GM18867 (cell line): Measurements from ENCODE around the gene RXRA.

Experiments
- ATAC-seq: cut with Tn5 transposase; IDR thresholded peaks from one replicate; pipeline ENCODE4 v1.9.1; 2021; ENCODE audit warnings: mild to moderate bottlenecking, moderate library complexity; ENCODE audit not compliant: unreplicated experiment

The RXRA gene

DNA sequence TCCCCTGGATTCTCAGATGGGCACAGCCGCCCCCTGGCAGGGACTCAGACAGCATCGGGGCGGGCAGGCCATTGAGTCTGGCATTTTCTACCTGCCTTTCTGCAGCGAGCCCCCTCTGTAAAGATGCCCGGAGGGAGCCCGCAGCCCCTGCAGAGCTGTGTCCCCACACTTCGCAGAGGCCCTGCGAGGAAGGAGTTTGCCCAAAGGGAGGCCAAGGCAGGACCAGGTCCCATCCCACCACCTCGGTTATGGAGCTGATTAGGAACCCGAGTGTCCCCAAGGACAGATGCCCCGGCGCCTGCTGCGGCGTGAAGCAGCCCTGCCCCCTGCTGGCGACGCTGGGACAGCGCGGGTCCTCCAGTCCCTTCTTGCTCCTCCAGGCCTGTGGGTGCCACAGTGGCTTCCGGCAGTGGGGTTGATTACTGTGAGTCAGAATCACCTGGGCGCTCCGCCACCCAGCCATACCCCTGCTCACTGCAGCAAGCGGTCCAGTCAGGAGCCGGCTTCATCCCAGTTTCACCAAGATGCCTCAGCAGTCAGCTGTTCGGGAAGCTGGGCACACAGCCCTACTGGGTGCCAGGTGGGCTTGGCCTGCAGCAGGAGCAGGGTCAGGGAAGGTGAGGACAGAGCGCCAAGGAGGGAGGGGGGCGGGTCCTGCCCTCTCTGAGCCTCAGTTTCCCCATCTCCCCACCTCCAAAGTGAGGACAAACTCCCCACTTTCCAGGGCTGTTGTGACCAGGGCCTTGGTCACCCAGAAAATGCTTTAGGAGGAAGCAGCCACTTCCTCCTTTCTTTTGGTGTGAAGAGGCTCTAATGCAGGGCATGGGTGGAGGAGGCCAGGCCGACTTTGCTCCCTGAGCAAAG is 117.2 kb downstream of the RXRA start:
- ATAC-seq = peak; percentile 81

DNA sequence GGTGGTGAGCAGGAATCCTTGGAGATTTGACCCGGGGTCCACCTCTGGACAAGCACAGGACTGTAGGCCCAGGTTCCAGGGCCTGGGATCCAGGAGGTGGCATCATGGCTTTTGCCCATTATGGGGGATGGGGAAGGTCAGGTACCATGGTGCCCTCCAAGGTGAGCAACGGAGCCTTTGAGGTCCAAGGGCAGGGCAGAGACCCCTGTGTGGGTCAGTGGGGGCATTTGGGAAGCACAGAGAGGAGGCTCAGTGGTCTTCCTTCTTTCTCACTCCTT is 117.7 kb downstream of the RXRA start:
- no peak for ATAC-seq

GRCh38 chr9:134445000-134445399 is 118.7 kb downstream of the RXRA start:
- no peak for ATAC-seq

- peak; percentile 90 for ATAC-seq
These were observed 123.1 kb downstream of the RXRA start for GRCh38 chr9:134449180-134449916.

- ATAC-seq = no peak
These were observed 125.6 kb downstream of the RXRA start for GRCh38 chr9:134451700-134452458.

DNA sequence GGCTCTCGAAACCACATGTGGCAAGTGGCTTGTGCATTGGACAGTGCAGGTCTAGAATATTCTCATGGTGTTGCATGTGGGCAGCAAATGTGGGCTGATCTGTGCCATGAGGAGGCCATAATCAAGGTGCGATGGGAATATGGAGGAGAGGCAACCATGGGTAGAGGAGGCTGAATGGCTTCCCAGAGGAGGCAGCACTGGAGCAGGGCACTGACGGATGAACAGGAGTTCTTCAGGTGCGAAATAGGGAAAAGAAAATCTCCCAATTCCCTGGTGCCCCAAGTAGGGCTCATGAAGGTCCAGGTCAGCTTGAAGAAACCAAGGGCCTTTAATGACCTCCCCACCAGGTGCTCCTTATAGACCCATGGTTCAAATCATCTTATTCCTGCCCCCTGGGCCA is 126.5 kb downstream of the RXRA start:
- no peak for ATAC-seq

DNA sequence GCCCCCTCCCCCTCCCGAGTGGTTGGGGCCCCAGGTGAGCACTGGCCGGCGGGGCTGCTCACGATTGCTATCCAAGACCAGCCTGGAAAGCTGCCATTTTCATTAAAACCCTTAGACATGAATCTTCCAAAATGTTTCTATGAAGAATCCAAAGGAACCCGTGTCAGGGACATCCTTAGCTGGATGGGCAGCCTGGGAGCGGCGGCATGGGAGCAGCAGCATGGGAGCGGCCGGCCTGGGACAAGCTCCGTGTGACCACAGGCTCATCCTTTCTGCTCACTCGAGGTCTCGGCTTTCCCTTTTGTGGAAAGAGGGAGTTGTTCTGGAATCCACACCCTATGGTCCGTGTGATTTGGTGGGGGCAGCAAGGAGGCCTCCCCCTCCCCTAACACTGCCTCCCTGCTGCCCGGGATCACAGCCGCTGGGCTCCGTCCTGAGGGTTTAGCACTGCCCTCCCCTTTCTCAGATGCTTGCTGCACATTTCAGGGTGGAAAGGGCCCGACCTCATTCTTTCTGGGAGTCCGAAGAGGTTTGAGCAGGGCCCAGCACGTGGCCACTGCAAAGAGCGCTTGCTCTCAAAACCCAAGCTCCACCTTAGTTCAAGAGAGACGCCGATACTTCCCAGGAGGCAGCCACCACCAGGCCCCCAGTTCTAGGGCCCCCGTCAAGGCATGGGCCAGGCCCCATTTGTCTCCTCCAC is 127.7 kb downstream of the RXRA start:
- ATAC-seq = no peak

GRCh38 chr9:134454476-134454857 is 128.2 kb downstream of the RXRA start:
- ATAC-seq = no peak

GRCh38 chr9:134455021-134455471 is 128.8 kb downstream of the RXRA start:
- ATAC-seq = no peak

DNA sequence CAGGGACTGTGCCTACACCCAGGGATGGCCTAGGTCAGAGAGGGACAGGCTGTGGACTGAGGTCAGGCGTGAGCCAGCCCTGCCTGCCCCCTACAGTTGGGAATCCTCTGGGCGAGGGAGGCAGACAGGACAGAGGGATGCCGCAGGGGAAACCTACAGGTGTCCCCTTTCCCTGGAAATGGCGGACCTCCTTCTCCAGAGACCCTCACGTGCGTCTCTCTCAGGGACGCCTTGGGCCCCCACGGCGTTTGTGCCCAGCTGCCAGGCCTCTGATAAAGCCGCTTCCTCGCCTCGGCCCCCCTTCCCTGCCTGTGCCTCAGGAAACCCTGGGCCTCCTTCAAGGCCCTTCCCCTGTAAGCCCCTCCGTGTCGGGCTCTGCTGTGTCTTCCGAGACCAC is 129.3 kb downstream of the RXRA start:
- ATAC-seq = no peak

DNA sequence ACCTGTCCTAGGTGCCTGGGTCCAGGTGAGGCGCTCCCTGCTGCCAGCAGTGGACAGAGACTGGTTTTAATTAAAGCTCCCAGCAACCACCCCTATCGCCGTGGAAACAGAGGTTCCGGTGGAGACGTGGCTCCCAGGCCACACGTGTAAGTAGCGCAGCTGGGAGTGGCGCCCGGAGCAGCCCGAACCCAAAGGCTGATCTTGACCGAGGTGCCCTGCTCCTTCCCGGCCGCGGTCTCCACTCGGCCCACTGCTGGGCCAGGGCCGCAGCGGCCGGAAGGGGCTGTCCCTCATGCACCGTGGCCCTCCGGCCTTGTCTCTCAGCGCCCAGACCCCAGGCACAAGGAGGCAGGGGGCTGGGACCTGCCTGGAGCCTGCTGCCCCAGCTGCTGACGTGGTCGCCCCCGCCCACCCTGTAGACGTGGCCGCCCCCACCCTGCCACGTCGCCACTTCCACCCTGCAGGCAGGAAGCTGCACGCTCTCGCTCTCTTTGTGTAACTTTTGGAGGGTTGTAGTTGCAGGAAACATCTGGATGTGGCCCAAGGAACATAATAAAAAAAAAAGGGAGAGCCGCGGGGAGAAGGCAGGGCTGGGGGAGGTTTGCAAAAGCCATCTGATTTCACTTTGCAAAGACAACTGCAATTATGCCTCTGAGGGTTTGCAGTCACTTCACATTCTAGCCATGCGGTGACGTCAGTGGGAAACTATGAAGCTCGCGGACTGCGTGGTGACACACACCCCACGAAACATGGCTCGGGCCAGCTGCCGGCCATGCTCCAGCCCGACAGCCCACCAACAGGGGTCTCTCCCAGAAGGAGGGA is 129.9 kb downstream of the RXRA start:
- ATAC-seq = no peak

- ATAC-seq = no peak
These were observed 130.6 kb downstream of the RXRA start for GRCh38 chr9:134456756-134457305.

- no peak for ATAC-seq
These were observed 131.3 kb downstream of the RXRA start for GRCh38 chr9:134457321-134458206.

DNA sequence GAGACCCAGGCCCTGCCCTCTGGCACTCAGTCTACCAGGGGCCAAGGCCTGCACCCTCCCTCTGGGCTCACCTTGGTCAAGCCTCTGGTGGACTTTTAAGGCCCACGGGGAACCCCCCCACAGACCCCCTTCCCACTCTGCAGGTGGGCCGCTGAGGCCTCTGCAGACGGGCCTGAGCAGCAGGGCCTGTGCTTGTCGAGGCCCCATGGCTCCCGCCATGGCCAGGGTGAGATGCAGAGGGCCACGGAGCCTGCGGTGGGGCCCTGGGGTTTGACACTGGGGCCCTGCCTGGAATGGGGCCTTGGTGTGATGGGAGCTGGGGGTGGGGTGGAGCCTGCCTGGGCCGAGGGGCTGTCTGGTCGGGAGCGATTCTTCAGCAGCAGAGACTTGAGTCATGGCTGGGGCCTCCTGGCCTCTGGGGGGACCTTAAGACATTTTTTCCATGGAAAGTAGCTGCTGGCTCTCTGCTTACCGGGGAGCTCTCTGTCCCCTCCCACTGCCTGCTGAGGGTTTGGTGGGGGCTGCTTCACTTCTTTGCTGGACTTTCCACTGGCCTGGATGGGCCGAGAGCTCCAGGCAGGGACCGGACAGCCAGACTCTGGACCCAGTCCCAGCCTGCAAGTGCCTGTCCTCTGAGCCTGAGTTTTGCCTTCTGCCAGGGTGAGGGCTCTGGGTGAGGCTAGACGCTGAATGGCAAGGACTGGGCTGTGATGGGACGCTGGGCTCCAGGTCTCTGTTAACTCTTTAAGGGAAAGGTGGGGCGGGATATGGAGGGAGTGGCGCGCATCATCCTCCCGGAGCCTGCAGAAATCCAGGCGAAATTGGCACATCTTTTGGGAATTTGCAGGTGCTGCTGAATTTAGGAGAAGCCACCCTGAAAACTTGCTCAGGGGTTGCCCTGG is 132.2 kb downstream of the RXRA start:
- ATAC-seq = no peak

DNA sequence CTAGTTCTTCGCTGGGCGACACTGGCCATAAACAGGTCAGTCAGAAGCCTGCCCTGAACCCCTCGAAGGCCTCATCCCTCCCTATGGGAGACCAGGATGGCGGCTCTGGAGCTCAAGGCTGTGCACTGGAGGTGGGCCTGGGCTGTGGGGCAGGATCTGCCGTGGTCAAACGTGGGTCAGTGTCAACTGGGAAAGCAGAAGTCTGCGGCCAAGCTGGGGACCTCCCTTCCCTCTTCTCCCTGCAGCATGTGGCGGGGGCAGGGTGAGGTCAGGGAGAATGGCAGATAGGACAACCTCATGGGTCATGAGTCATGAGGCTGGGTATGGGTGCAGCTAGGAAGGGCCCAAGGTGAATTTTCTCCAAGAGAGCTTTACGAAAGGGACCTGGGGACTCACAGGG is 132.9 kb downstream of the RXRA start:
- no peak for ATAC-seq

DNA sequence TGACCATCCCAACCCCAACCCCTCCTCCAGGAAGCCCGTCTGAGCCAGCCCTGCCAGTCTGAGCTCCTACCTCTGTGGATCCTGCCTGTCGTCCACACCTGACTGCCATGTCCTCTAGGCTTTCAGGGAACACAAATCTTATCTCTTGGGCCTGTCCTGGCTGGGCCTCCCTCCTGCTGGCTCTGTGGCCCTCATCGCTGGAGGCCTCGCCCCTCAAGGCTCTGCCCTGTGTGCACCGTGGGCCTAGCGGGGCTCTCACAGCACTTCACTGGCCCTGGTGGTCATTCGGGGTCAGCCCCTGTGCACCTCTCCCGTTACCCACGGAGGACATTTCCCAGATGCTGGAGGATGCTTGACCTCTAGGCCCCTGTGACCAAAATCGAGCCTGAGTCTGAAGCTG is 133.3 kb downstream of the RXRA start:
- no peak for ATAC-seq

DNA sequence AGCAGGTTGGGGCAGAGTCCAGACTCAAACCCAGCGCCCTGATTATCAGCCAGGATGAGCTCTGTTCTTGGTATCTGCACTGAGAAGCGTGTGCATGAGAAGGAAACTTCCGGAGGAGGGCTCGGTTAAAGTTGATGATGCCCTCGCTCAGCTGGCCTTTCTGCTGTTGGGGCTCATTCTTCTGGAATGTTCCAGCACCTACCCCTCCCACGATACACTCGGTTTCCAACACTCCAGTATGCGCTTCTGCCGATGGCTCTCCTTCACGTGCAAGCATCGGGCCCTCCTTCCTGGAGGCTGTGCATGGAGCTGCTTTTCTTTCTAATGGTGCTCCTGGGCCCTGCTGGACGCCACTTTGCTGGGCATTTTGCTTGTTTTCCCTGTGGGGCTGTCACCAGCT is 134.0 kb downstream of the RXRA start:
- no peak for ATAC-seq

- no peak for ATAC-seq
These were observed 134.6 kb downstream of the RXRA start for GRCh38 chr9:134460896-134461295.
